ENCODE measurements around the gene METTL23. TPM values are rescaled to one million over a fixed set of nuclear protein-coding genes. Genes with fewer than 3 reads are reported as not detected.
"Not testable (repeated sequence)": the region's sequence is repeated elsewhere in the genome, so short reads cannot be mapped to it uniquely, and the experiment has no call there.

The METTL23 gene
- total and polyA plus RNA-seq, 3 experiments from 2014 or later, result 43.6 to 152 (median 44.6) TPM

DNA sequence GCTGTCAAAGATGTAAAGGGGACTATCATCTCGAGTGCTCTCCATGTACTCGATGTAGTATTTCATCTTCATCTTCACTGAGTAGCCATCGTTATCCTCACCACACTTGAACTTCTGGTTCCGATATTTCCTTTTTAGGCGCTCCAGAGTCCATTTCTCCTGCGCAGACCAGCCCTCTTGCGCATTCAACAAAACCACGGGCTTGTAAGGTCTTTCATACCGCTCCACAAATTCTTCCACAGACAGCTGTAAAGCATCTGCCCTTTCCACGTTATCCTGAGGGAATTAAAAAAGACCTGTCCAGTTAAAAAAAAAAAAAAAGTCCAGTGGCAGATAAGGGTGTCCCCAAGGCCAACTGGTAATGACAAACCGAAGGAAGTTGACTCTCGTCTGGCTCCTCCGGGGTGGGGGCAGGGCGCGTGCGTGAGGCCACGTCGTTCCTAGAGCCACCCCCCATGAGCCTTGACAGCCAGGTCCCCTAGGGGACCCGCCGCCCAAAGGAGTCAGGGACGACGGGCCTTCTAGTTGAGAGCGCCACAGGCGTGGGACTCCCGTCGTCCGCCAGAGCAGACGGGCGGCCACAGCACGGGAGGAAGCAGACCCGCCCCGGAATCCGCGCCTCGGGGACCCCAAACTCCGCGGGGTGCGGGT is 934 bp upstream of the METTL23 start:
- Histone ChIP-seq H3K9me3 (ENCODE audit: low read length) (no peaks in the 10 kb centered on the region), H3K36me3 (ENCODE audit: insufficient read depth, low read length) (peaks cover 40% of the 10 kb centered on the region), H3K27me3 (ENCODE audit: insufficient read depth, low read length, poor library complexity, severe bottlenecking) (no peaks in the 10 kb centered on the region), H3K4me1 (ENCODE audit: insufficient read depth, low read length) (peaks cover 45% of the 10 kb centered on the region), H3K4me3 (ENCODE audit: low read length) (peak overlapping the region; percentile 63), H3K27ac (ENCODE audit: low read depth, low read length) (peak overlapping the region; percentile 93)
- Mint-ChIP-seq H3K36me3 (peaks cover 13 to 80% (median 16%) of the 10 kb centered on the region in 3 donors), H3K4me3 (peak overlapping the region; percentile 91 to 100 (median 95)), H3K9me3 (no peaks in the 10 kb centered on the region), H3K27me3 (peaks cover 0 to 4% of the 10 kb centered on the region in 2 donors), H3K27ac (peak overlapping the region; percentile 93 to 99 (median 98)), H3K4me1 (peaks cover 48 to 75% (median 59%) of the 10 kb centered on the region in 3 donors)
- POLR2A ChIA-PET, result interaction anchor here (0.6 to 6.0 kb wide), 8 partner anchors 10 to 1397 kb away, joined by 3 to 112 read pairs (median 10); partner anchors contain the start of genes MFSD11, PRPSAP1 and SRSF2
- peak; percentile 63 to 90 (median 69) for DNase-seq
- CTCF ChIA-PET, result interaction anchor here (1.0 to 5.4 kb wide), 4 partner anchors 10 to 102 kb away, joined by 3 to 52 read pairs (median 10); partner anchors contain the start of gene SRSF2

DNA sequence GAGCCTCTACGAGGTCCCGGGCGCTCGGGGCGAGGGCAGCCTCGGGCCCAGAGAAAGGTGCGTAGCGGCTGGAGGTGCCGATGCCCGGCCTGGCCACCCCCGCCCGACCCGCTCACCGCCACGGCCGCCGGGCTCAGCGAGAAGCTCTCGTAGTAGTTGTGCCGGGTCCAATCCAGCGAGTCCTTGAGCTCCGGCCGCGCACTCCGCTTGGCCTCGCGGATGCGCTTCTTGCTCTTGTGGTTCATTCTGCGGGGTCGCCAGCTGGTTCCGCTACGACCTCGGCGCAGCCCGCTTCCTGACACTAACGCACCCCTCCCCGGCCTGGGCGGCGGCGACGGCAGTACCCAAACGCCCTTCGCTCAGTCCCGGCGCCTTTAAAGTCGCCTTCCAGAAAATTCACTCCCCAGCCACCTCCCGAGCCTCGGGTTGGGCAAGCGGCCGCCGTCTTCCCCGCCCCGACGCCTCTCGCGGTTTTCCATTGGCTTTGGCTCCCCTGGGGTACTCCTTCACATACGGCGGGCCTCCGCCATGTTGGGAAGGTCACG is 336 bp upstream of the METTL23 start, which contains the start of gene JMJD6:
JMJD6 (minus strand) TSS at position 376 of the 545 bp plus-strand sequence; CDS start at position 245, 131 bp downstream.
- Mint-ChIP-seq H3K4me1 (peaks cover 46 to 75% (median 59%) of the 10 kb centered on the region in 3 donors), H3K9me3 (no peaks in the 10 kb centered on the region), H3K27ac (peak within 1 kb of the TSS; percentile 96 to 100 (median 99)), H3K27me3 (peaks cover 0 to 4% of the 10 kb centered on the region in 2 donors), H3K36me3 (peaks cover 13 to 77% (median 14%) of the 10 kb centered on the region in 3 donors), H3K4me3 (peak within 1 kb of the TSS; percentile 93 to 100 (median 97))
- Histone ChIP-seq H3K36me3 (ENCODE audit: insufficient read depth, low read length) (peaks cover 37% of the 10 kb centered on the region), H3K27me3 (ENCODE audit: insufficient read depth, low read length, poor library complexity, severe bottlenecking) (no peaks in the 10 kb centered on the region), H3K4me3 (ENCODE audit: low read length) (peak within 1 kb of the TSS; percentile 82), H3K4me1 (ENCODE audit: insufficient read depth, low read length) (peaks cover 48% of the 10 kb centered on the region), H3K9me3 (ENCODE audit: low read length) (no peaks in the 10 kb centered on the region), H3K27ac (ENCODE audit: low read depth, low read length) (peak within 1 kb of the TSS; percentile 93)
- ChIA-PET CTCF (interaction anchor here (1.0 to 5.4 kb wide), 5 partner anchors 10 to 103 kb away, joined by 3 to 52 read pairs (median 4); partner anchors contain the start of genes MFSD11 and SRSF2), POLR2A (interaction anchor here (0.8 to 6.0 kb wide), 6 partner anchors 10 to 1210 kb away, joined by 3 to 112 read pairs (median 15); partner anchors contain the start of genes MFSD11, SRSF2 and TSEN54)
- DNase-seq, result peak in 1 of 5 donors; percentile 94

DNA sequence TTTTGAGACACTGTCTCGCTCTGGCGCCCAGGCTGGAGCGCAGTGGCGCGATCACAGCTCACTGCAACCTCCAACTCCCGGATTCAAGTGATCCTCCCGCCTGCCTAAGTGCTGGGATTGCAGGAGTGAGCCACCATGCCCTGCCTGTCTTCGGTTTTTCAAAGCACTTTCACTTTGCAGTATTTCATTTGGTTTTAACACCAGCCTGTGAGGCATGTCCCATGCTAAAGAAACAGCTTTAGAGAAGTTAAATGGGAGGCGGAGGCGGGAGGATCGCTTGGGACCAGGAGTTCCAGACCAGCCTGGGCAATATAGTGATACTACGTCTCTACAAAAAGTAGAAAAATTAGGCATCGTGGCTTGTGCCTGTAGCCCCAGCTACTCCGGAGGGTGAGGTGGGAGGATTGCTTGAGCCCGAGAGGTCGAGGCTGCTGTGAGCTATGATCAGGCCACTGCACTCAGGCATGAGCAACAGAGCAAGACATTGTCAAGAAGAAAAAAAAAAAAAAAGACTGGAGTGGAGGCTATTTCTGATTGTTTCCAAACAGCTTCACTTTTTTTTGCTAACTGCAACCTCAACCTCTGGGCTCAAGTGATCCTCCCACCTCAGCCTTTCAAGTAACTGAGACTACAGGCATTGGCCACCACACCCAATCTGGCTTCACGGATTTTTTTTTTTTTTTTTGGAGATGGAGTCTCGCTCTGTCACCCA is 1.3 kb downstream of the METTL23 start:
- H3K36me3 ChIP-seq (ENCODE audit: insufficient read depth, low read length), result peaks cover 31% of the 10 kb centered on the region
- DNase-seq, result peak in 2 of 5 donors; percentile 38 to 40
- no peaks in the 10 kb centered on the region for H3K9me3 ChIP-seq (ENCODE audit: low read length)
- H3K4me3 ChIP-seq (ENCODE audit: low read length), result peak overlapping the region; percentile 82
- ChIA-PET POLR2A (interaction anchor here (0.6 to 6.0 kb wide), 12 partner anchors 9 to 375 kb away, joined by 3 to 112 read pairs (median 6); partner anchors contain the start of genes MFSD11 and SRSF2), CTCF (interaction anchor here (0.6 to 5.4 kb wide), 19 partner anchors 8 to 205 kb away, joined by 3 to 52 read pairs (median 4); partner anchors contain the start of genes MFSD11, MGAT5B and SRSF2)
- Mint-ChIP-seq H3K36me3 (peaks cover 4 to 75% (median 5%) of the 10 kb centered on the region in 3 donors), H3K4me3 (peak overlapping the region; percentile 93 to 100 (median 97)), H3K27me3 (peaks cover 0 to 4% of the 10 kb centered on the region in 2 donors), H3K9me3 (no peaks in the 10 kb centered on the region), H3K27ac (peak overlapping the region; percentile 96 to 100 (median 99)), H3K4me1 (peaks cover 47 to 78% (median 62%) of the 10 kb centered on the region in 3 donors)
- peak overlapping the region; percentile 93 for H3K27ac ChIP-seq (ENCODE audit: low read depth, low read length)
- no peaks in the 10 kb centered on the region for H3K27me3 ChIP-seq (ENCODE audit: insufficient read depth, low read length, poor library complexity, severe bottlenecking)
- H3K4me1 ChIP-seq (ENCODE audit: insufficient read depth, low read length), result peaks cover 63% of the 10 kb centered on the region

DNA sequence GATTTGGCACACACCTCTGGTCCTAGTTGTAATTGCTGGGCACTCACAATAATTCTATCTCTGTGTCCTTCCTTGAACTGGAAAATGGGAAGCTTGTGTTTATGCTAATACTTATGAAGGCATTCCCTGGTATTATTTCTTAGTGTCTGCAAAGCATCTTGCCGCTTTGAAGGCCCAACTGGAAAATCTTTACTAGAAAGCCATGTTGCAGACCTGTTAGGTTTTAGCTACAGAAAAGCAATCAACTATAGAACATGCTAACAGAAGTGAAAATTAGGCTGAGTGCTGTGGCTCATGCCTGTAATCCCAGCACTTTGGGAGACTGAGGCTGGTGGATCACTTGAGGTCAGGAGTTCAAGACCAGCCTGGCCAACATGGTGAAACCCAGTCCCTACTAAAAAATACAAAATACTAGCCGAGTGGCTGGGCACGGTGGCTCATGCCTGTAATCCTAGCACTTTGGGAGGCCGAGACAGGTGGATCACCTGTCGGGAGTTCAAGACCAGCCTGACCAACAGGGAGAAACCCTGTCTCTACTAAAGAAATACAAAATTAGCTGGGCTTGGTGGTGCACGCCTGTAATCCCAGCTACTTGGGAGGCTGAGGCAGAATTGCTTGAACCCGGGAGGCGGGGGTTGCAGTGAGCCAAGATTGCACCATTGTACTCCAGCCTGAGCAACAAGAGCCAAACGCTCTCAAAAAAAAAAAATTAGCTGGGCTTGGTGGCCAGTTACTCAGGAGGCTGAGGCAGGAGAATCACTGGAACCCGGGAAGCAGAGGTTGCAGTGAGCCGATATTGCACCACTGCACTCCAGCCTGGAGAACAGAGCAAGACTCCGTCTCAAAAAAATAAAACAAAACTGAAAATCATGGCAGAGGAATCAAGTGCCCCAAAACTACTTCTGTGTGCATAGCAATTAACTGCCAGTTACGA is 5.4 kb downstream of the METTL23 start:
- ChIA-PET CTCF (interaction anchor here (1.6 kb wide), 1 partner anchor 17 kb away, joined by 3 read pairs; no protein-coding TSS in a partner anchor), POLR2A (interaction anchor here (0.7 to 1.3 kb wide), 2 partner anchors 16 to 814 kb away, joined by 3 to 4 read pairs; no protein-coding TSS in a partner anchor)
- H3K36me3 Mint-ChIP-seq, result peaks cover 24 to 78% (median 27%) of the 10 kb centered on the region in 3 donors
- not testable (repeated sequence) for H3K27me3 ChIP-seq (ENCODE audit: insufficient read depth, low read length, poor library complexity, severe bottlenecking); H3K9me3 Mint-ChIP-seq; H3K27ac ChIP-seq (ENCODE audit: low read depth, low read length); H3K9me3 ChIP-seq (ENCODE audit: low read length); H3K27me3 Mint-ChIP-seq; DNase-seq; H3K4me3 ChIP-seq (ENCODE audit: low read length)
- H3K27ac Mint-ChIP-seq, result peak overlapping the region; percentile 37 to 100 (median 66)
- H3K36me3 ChIP-seq (ENCODE audit: insufficient read depth, low read length), result peaks cover 49% of the 10 kb centered on the region
- H3K4me1 Mint-ChIP-seq, result peaks cover 57 to 78% (median 75%) of the 10 kb centered on the region in 3 donors
- H3K4me3 Mint-ChIP-seq, result peak overlapping the region in 6 of 7 donors; percentile 5 to 98 (median 54)
- H3K4me1 ChIP-seq (ENCODE audit: insufficient read depth, low read length), result peaks cover 72% of the 10 kb centered on the region

DNA sequence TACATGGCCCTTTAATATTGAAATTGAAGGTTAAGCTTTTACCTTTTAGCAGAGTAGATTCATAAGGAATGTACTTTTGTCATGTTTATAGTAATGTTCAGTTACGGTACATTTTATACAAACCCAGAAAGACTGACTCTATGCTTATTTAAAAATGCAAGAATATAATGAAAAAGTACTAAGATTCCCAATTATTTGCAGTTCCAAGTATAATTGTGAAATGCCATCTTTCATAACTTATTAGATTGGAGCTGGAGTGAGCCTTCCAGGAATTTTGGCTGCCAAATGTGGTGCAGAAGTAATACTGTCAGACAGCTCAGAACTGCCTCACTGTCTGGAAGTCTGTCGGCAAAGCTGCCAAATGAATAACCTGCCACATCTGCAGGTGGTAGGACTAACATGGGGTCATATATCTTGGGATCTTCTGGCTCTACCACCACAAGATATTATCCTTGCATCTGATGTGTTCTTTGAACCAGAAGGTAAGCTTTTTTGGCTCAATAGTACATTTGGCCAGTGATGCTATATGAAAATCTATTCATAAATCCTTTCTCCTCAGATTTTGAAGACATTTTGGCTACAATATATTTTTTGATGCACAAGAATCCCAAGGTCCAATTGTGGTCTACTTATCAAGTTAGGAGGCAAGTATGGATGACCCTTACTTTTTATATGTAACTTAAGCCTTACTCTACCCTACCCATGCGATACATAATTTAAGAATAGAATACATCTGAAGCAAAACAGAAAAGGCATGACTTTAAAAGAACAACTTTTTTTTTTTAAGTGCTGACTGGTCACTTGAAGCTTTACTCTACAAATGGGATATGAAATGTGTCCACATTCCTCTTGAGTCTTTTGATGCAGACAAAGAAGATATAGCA is 6.3 kb downstream of the METTL23 start:
- POLR2A ChIA-PET, result interaction anchor here (1.3 kb wide), 1 partner anchor 17 kb away, joined by 4 read pairs; no protein-coding TSS in a partner anchor
- no peak for DNase-seq
- Mint-ChIP-seq H3K36me3 (peaks cover 24 to 76% (median 27%) of the 10 kb centered on the region in 3 donors), H3K9me3 (no peaks in the 10 kb centered on the region), H3K27me3 (no peaks in the 10 kb centered on the region), H3K27ac (peak overlapping the region; percentile 48 to 100 (median 92)), H3K4me1 (peaks cover 51 to 71% (median 69%) of the 10 kb centered on the region in 3 donors), H3K4me3 (peak overlapping the region; percentile 14 to 98 (median 95))
- Histone ChIP-seq H3K27me3 (ENCODE audit: insufficient read depth, low read length, poor library complexity, severe bottlenecking) (no peaks in the 10 kb centered on the region), H3K36me3 (ENCODE audit: insufficient read depth, low read length) (peaks cover 49% of the 10 kb centered on the region), H3K4me1 (ENCODE audit: insufficient read depth, low read length) (peaks cover 67% of the 10 kb centered on the region), H3K27ac (ENCODE audit: low read depth, low read length) (no peak overlapping the region), H3K9me3 (ENCODE audit: low read length) (no peaks in the 10 kb centered on the region), H3K4me3 (ENCODE audit: low read length) (no peak overlapping the region)
- CTCF ChIA-PET, result interaction anchor here (1.6 kb wide), 1 partner anchor 18 kb away, joined by 3 read pairs; no protein-coding TSS in a partner anchor

DNA sequence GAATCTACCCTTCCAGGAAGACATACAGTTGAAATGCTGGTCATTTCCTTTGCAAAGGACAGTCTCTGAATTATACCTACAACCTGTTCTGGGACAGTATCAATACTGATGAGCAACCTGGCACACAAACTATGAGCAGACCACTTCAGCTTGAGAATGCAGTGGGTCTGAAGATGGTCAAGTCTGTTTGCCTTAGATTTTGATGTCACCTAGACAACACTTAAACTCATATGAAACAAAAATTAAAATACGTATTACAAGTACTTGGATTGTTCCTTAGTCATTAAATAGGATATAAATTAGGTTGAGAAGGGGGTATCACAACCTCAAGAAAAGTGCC is 6.9 kb downstream of the METTL23 start:
- Histone ChIP-seq H3K27ac (ENCODE audit: low read depth, low read length) (no peak overlapping the region), H3K9me3 (ENCODE audit: low read length) (no peaks in the 10 kb centered on the region), H3K36me3 (ENCODE audit: insufficient read depth, low read length) (peaks cover 49% of the 10 kb centered on the region), H3K4me1 (ENCODE audit: insufficient read depth, low read length) (peaks cover 68% of the 10 kb centered on the region), H3K27me3 (ENCODE audit: insufficient read depth, low read length, poor library complexity, severe bottlenecking) (no peaks in the 10 kb centered on the region), H3K4me3 (ENCODE audit: low read length) (no peak overlapping the region)
- no peaks in the 10 kb centered on the region for H3K9me3 Mint-ChIP-seq
- peaks cover 57 to 71% (median 69%) of the 10 kb centered on the region in 3 donors for H3K4me1 Mint-ChIP-seq
- H3K27me3 Mint-ChIP-seq, result no peaks in the 10 kb centered on the region
- H3K27ac Mint-ChIP-seq, result peak overlapping the region; percentile 59 to 100 (median 92)
- CTCF ChIA-PET, result no interaction called here
- H3K4me3 Mint-ChIP-seq, result peak overlapping the region; percentile 14 to 98 (median 95)
- POLR2A ChIA-PET, result interaction anchor here (1.3 kb wide), 1 partner anchor 18 kb away, joined by 4 read pairs; no protein-coding TSS in a partner anchor
- peaks cover 24 to 80% (median 27%) of the 10 kb centered on the region in 3 donors for H3K36me3 Mint-ChIP-seq
- DNase-seq, result no peak

All from CD8-positive, alpha-beta memory T cell (primary cell).